ENCODE results near the gene FREM1.

Gene FREM1

GRCh38 chr9:14911046-14911445 lies 818 bp upstream of the FREM1 start:
- DNase-seq: no peak

- DNase-seq: no peak
Observed at GRCh38 chr9:14909601-14909960, 647 bp downstream of the FREM1 start.

DNA sequence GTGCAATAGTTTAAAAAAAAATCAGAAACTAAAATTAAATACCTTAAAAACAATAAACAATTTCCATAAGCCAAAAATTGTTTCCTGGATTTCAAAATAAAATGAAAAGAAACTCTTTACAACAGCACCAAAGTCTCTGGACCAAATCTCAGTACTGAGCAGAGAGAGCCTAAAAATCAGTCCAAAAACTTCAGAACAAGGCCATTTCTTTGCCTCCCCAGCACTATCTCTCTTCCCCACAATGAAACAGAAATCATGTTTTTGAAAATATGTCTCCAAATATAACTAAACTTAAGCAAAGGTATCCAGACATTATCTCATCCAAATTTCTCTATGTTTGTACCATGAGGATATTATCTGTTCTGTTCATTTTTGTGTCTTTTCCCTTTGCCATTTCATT lies 1.0 kb downstream of the FREM1 start:
- no peak for DNase-seq

DNA sequence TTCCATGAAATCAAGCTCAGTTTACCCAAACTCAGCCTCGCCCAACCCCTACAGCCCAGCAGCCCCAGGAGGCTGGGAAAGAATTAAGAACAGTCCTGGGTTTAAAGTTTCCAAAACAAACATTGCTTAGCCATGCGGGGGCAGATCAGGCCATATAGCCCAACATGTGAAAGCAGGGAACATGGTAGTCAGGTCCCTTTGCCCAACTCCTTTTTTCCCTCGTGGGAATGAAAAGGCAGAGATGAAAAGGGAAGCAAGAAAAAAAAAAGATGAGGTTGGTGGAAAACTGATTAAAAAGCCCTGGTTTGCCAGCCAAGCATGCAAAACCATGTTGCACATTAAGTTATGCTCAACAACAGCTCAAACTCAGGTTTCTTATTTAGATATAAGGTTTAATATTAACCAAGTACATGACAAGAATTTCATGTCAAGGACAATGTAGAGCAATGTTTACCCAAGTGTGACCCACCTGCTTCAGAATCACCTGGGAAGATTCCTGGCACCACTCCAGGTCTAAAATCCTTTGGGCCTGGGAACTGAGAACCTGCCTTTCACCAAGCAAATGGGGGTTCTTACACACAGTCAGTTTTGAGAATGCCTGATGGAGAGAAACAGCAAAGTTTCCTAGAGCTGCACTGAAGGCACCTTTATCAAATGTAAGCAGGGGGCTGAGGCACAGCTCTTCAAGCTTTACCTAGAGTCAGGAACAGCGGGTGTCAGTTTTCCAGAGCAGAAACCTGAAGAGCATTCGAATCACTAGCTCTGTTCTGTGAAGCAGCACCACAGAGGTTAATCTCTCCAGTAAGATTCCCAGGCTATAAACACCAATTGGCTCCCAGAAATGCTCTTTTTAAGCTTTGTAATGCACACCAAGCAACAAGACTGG lies 1.7 kb downstream of the FREM1 start:
- DNase-seq: no peak

DNA sequence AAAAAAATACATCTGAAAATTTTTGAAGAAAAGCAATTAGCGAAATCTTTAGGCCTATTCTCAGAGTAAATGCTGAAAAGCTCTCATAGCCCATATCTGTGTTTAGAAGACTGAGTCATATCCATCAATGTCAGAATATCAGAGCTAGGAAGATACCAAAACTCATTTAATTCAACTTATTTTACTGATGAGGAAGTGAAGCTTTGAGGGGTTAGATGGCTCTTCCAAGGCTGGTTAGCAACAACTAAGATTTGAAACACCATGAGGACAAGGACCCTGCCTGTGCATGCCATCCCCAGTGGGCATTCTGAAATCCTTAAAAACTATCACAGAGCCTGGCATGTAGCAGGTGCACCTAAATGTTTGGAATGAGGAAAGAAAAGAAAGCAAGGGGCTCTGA lies 2.5 kb downstream of the FREM1 start:
- no peak for DNase-seq

DNA sequence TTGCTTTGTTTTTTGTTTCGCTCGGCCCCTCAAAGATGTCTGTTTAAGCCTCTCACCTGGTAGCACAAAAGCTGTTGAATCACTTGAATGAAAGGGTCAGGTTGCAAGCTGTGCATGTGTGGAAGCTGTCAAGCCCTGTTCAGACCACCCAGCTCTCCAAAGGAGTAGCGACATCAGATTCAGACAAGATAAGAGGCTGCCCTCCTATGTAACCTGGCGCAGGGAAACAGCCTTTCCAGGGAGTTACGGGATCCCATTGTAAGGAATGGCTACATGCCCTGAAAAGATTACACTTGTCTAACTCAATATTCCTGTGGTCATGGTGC lies 2.9 kb downstream of the FREM1 start:
- no peak for DNase-seq

GRCh38 chr9:14906644-14907359 lies 3.4 kb downstream of the FREM1 start:
- DNase-seq: no peak

DNA sequence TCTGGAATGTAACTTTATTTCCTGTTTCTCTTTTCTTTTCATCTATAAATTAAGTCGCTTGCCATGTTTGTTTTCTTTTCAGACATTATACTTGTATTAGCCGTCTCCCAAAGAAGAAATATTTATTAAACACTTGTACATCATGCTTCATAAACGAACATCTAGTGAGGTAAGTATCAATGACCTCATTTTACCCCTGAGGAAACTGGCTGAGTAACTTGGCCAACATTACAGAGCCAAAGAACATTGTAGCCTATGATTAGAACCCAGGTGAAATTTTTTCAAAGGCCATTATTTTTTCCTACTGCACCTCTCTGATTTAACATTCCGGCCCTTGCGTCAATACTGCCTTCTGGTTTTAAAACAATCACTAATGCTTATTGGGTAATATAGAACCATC lies 4.2 kb downstream of the FREM1 start:
- DNase-seq: no peak

DNA sequence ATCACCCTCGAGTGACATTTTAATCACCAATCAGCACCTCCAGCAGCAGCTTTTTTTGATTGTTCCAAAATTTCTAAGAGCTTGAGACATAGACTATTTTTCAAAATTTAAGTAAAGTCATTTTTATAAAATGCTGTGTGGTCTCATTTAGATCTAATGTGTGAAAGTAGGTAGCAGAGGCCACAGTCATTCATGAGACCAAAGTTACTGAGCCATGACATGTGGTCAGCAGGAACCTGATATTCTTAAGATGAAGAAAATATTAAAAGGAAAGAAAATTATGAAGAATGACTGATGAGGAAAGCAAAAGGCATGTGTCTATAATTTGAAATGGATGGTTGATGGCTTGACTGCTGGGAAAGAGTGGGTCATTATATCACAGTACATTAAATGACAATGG lies 7.2 kb downstream of the FREM1 start:
- no peak for DNase-seq

DNA sequence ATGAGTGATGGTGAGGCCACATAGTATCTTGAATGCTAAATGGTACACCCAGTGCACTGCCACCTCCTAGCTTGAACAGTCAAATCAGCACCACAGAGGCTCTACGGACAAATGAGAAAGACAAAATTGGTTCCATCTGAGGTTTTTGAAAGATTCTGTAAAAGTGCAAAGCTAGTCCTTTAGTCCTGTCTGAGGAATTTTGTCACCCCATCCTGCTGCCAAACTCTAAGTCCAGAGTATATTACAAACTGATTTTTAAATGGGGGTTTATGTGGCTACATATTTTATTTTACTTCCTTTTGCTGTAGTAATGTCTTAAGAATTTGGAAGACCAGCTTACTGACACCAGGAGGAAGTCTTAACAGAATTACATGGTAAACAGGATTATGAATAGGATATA lies 7.7 kb downstream of the FREM1 start:
- no peak for DNase-seq

- no peak for DNase-seq
Observed at GRCh38 chr9:14899815-14900193, 10.4 kb downstream of the FREM1 start.

- no peak for DNase-seq
Observed at GRCh38 chr9:14899042-14899814, 11.0 kb downstream of the FREM1 start.

GRCh38 chr9:14895806-14896205 lies 14.4 kb downstream of the FREM1 start:
- DNase-seq: no peak

DNA sequence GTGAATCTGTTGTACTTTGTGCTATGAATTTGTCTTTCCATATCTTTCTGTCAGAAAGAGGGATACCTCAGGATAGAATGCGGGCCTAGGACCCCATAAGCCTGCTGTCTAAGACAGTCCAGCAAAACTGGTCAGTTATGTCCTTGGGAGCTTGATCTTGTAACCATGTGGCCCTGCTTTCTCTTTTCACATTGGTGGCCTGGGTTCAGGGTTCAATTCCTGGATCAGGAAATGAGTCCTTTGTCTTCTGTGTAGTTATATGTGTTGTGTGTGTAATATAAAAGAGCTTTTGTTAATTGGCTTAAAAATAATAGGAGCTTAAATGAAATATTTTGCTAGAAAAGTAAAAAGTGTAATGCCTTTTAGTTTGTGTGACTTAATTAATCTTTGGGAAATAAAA lies 16.9 kb downstream of the FREM1 start:
- no peak for DNase-seq

GRCh38 chr9:14891332-14891731 lies 18.9 kb downstream of the FREM1 start:
- no peak for DNase-seq

DNA sequence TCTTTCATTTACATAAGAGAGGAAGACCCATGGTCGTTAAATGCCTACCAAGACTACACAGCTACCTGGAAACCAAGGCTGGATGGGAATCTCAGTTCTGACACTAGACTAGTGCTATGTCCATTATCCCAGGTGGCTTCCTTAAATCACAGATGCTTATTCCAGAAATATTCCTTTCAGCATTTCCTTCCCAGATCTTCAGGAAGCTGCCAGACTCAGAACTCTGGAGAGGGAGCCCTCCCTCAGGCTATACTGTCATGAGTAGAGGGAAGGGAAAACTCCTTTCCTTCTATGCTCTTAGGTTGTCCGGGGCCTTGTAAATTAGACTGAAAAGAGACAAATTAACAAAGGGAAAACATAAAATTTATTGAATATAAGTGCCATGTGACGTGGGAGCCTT lies 20.8 kb downstream of the FREM1 start:
- DNase-seq: no peak

- DNase-seq: no peak
Observed at GRCh38 chr9:14888875-14889274, 21.4 kb downstream of the FREM1 start.

DNA sequence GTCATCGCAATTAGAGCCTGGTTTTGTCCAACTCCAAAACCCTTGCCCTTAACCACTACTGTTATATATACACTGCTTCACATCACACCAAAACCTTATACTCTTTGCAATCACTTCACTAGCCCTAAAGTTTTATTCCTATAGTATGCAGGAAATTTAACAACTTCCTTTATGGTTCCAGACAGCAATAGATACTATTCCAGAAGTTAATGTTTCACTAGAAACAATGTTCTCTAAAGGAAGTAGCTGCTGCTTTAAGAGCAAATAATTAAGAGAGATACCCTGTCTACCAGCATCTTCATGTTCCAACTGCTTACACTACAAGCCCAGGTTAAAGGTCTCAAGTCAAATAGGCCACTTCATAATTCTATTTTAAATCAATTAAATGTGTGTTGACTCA lies 22.0 kb downstream of the FREM1 start:
- no peak for DNase-seq

GRCh38 chr9:14887149-14887548 lies 23.1 kb downstream of the FREM1 start:
- DNase-seq: no peak

GRCh38 chr9:14883310-14883944 lies 26.8 kb downstream of the FREM1 start:
- DNase-seq: no peak

GRCh38 chr9:14882090-14882489 lies 28.1 kb downstream of the FREM1 start:
- no peak for DNase-seq

DNA sequence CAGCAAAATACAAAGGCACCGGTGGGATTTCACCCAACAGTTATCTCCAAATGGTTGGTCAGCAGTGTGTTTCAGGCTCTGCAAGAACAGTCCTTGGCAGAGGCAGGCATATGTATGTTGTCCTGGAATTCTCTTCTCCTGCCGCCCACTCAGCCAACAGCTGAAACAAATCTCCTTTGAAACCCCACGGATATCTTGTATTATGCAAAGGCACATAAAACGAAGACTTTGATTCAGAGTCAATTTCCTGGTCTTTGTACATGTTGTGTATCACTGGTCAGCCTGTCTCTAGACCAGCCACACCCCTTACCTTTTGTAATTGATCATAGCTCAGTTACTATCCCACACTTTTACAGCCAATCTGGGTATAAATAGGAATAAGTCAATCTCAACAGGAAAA lies 29.2 kb downstream of the FREM1 start:
- DNase-seq: no peak

GRCh38 chr9:14870090-14870489 lies 40.1 kb downstream of the FREM1 start:
- DNase-seq: no peak

DNA sequence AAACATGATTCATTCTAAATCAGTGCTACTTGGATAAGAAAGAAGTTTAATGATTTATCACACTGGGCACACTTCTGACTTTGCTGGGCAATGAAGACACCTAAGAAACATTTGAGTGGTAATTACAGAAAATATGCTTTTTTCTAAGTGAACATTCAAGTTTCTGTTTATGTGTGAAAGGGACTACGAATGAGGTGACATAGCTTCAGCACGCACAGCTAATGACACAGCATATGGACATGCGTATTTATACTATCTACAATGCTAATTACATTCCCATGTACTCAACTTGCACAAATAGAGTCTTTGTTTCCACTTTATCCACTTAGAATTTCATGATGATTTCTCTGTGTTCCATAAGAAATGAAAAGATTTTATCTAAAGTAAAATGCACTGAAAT lies 40.6 kb downstream of the FREM1 start:
- DNase-seq: no peak

Measured in MV-4-11 (cell line).